Measurements from ENCODE around the gene IQCM.
"Not testable (repeated sequence)": the region's sequence is repeated elsewhere in the genome, so short reads cannot be mapped to it uniquely, and the experiment has no call there.

The IQCM gene

DNA sequence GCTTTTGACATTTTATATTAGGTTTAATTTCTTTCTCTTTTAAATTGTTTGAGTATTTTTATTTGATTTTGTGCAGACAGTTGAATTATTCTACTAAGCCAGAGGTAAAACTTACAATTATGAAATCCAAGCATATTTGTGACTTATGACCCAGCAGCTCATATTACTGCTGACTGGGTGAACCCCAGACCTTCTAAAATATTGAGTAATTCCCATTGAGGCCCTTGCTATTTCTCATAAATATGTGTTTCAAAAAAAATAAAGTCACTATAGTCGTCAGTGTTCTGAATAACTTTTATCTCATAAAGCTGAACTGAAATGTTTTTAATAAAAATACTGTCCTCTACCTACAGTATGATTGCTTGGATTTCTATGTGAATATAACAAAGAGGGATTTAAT lies 303.1 kb downstream of the IQCM start (continued):
- TF ChIP-seq, protein P1, sequence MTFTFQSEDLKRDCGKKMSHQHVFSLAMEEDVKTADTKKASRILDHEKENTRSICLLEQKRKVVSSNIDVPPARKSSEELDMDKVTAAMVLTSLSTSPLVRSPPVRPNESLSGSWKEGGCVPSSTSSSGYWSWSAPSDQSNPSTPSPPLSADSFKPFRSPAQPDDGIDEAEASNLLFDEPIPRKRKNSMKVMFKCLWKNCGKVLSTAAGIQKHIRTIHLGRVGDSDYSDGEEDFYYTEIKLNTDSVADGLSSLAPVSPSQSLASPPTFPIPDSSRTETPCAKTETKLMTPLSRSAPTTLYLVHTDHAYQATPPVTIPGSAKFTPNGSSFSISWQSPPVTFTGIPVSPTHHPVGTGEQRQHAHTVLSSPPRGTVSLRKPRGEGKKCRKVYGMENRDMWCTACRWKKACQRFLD (tag by site-specific recombination; IDR thresholded peaks at IDR 0.05): no peak

DNA sequence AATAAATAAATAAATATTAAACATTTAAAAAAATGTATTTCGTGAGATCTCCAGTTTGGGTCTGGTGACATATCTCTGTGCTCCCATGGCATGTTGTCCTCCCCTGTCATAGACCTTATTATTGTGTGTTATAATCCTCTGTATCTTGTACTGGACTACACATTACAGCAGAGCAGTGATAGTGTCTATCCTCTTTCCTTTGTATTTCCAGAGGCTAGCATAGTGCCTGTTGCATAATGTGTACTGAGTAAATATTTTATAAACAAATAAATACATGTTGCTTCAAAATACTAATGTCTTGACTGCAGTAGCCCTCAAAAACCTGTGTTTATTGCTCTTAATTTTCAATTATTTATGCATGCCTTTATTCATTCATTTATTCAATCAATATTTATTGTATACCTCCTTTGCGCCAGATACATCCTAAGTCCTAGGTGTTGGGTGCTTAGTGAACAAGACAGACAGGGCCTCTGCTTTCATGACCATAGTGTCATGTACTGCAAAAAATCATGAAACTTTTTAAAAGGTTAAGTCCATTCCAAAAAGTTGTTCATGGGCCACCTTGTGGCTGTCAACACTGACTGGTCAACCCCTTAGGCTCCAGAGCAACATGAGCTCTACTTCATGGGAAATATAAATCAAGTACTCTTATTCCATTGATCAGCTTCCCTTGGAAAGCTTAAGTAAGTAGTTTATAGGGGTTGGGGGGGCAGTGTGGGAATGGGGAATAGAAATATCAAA lies 303.9 kb downstream of the IQCM start:
- Histone ChIP-seq H3K4me3 (ENCODE audit: low read depth, low read length) (no peak overlapping the region), H3K4me1 (ENCODE audit: control insufficient read depth, insufficient read depth, low read length) (no peaks in the 10 kb centered on the region), H3K36me3 (ENCODE audit: control insufficient read depth in 2 of 2, insufficient read depth in 1 of 2, low read length in 2 of 2) (no peaks in the 10 kb centered on the region), H3K27ac (ENCODE audit: extremely low read depth, low read depth, low read length) (no peak overlapping the region), H3K9me3 (ENCODE audit: control insufficient read depth, insufficient read depth, low read depth, low read length) (no peaks in the 10 kb centered on the region)
- ChIA-PET CTCF (no interaction called here), POLR2A (no interaction called here)
- peak; percentile 3; the same call in 1 of the 2 replicates for TF ChIP-seq ZNF394 (tag by site-specific recombination; IDR thresholded peaks at IDR 0.05; ENCODE audit: borderline replicate concordance)
- TF ChIP-seq, protein P2, sequence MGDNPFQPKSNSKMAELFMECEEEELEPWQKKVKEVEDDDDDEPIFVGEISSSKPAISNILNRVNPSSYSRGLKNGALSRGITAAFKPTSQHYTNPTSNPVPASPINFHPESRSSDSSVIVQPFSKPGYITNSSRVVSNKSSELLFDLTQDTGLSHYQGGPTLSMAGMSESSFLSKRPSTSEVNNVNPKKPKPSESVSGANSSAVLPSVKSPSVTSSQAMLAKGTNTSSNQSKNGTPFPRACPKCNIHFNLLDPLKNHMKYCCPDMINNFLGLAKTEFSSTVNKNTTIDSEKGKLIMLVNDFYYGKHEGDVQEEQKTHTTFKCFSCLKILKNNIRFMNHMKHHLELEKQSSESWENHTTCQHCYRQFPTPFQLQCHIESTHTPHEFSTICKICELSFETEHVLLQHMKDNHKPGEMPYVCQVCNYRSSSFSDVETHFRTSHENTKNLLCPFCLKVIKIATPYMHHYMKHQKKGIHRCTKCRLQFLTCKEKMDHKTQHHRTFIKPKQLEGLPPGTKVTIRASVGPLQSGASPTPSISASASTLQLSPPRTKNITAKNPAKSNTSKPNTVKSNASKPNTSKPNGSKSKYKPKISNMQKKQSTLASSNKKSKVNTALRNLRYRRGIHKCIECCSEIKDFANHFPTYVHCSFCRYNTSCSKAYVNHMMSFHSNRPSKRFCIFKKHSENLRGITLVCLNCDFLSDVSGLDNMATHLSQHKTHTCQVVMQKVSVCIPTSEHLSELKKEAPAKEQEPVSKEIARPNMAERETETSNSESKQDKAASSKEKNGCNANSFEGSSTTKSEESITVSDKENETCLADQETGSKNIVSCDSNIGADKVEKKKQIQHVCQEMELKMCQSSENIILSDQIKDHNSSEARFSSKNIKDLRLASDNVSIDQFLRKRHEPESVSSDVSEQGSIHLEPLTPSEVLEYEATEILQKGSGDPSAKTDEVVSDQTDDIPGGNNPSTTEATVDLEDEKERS (tag by site-specific recombination; IDR thresholded peaks at IDR 0.05): no peak
- TF ChIP-seq, protein P3, sequence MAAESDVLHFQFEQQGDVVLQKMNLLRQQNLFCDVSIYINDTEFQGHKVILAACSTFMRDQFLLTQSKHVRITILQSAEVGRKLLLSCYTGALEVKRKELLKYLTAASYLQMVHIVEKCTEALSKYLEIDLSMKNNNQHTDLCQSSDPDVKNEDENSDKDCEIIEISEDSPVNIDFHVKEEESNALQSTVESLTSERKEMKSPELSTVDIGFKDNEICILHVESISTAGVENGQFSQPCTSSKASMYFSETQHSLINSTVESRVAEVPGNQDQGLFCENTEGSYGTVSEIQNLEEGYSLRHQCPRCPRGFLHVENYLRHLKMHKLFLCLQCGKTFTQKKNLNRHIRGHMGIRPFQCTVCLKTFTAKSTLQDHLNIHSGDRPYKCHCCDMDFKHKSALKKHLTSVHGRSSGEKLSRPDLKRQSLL (tag by site-specific recombination; IDR thresholded peaks at IDR 0.05): no peak

DNA sequence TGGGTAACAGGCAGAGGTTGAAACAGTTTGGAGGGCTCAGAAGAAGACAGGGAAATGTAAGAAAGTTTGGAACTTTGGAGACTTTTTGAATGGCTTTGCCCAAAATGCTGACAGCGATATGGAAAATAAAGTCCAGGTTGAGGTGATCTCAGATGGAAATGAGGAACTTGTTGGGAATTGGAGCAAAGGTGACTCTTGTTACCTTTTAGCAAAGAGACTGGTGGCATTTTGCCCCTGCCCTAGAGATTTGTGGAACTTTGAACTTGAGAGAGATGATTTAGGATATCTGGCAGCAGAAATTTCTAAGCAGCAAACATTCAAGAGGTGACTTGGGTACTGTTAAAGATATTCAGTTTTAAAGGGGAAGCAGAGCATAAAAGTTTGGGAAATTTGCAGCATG lies 308.3 kb downstream of the IQCM start:
- POLR2A ChIA-PET; H3K27ac ChIP-seq (ENCODE audit: extremely low read depth, low read depth, low read length); H3K4me3 ChIP-seq (ENCODE audit: low read depth, low read length); H3K4me1 ChIP-seq (ENCODE audit: control insufficient read depth, insufficient read depth, low read length); H3K9me3 ChIP-seq (ENCODE audit: control insufficient read depth, insufficient read depth, low read depth, low read length); CTCF ChIA-PET; H3K36me3 ChIP-seq (ENCODE audit: control insufficient read depth in 2 of 2, insufficient read depth in 1 of 2, low read length in 2 of 2): not testable (repeated sequence)

DNA sequence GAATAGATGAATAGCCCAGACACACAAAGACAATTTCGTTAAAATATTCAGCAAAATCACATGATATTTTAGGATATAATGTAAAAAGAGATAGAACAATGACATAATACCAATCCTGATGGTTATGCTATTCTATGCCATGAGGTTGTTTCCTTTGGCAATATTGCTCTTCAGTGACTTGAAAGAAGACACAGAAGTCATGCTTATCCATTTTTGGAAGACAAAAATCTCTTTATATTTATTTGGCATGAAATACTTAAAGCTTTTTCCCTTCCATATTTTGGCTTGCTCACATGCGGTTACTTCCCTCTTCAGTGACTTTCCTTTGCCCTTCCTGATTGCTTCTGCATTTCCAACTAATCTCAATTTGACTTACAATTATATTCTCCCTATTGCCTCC lies 314.8 kb downstream of the IQCM start:
- H3K4me3 ChIP-seq (ENCODE audit: low read depth, low read length): no peak overlapping the region
- H3K36me3 ChIP-seq (ENCODE audit: control insufficient read depth in 2 of 2, insufficient read depth in 1 of 2, low read length in 2 of 2): no peaks in the 10 kb centered on the region
- no peaks in the 10 kb centered on the region for H3K9me3 ChIP-seq (ENCODE audit: control insufficient read depth, insufficient read depth, low read depth, low read length)
- CTCF ChIA-PET: no interaction called here
- POLR2A ChIA-PET: no interaction called here
- H3K27ac ChIP-seq (ENCODE audit: extremely low read depth, low read depth, low read length): no peak overlapping the region
- TF ChIP-seq OSR2 (tag by site-specific recombination; IDR thresholded peaks at IDR 0.05) (no peak), ZNF433 (tag by site-specific recombination; IDR thresholded peaks at IDR 0.05; ENCODE audit: low read depth) (no peak), SCRT1 (tag by site-specific recombination; IDR thresholded peaks at IDR 0.05; ENCODE audit: borderline replicate concordance) (no peak)
- TF ChIP-seq, protein P4, sequence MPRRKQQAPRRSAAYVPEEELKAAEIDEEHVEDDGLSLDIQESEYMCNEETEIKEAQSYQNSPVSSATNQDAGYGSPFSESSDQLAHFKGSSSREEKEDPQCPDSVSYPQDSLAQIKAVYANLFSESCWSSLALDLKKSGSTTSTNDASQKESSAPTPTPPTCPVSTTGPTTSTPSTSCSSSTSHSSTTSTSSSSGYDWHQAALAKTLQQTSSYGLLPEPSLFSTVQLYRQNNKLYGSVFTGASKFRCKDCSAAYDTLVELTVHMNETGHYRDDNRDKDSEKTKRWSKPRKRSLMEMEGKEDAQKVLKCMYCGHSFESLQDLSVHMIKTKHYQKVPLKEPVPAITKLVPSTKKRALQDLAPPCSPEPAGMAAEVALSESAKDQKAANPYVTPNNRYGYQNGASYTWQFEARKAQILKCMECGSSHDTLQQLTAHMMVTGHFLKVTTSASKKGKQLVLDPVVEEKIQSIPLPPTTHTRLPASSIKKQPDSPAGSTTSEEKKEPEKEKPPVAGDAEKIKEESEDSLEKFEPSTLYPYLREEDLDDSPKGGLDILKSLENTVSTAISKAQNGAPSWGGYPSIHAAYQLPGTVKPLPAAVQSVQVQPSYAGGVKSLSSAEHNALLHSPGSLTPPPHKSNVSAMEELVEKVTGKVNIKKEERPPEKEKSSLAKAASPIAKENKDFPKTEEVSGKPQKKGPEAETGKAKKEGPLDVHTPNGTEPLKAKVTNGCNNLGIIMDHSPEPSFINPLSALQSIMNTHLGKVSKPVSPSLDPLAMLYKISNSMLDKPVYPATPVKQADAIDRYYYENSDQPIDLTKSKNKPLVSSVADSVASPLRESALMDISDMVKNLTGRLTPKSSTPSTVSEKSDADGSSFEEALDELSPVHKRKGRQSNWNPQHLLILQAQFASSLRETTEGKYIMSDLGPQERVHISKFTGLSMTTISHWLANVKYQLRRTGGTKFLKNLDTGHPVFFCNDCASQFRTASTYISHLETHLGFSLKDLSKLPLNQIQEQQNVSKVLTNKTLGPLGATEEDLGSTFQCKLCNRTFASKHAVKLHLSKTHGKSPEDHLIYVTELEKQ (tag by site-specific recombination; IDR thresholded peaks at IDR 0.05; ENCODE audit: borderline replicate concordance): no peak
- no peaks in the 10 kb centered on the region for H3K4me1 ChIP-seq (ENCODE audit: control insufficient read depth, insufficient read depth, low read length)
